CD14-positive monocyte (primary cell): ENCODE data around the gene MYO1A. TPM values are rescaled to one million over a fixed set of nuclear protein-coding genes. Genes with fewer than 3 reads are reported as not detected.

Experiments
- DNase-seq, 3 donors: peaks; one replicate each; pipeline ENCODE4 v3.0.0-alpha.2; 2011 to 2022
- H2AFZ ChIP-seq: 2 replicates; pipeline ENCODE4 v1.6.0; 2012; ENCODE audit warnings: mild to moderate bottlenecking, low read depth, low read length, inconsistent platforms; ENCODE audit not compliant: insufficient read depth, poor library complexity, severe bottlenecking
- H3K27ac ChIP-seq, 2 donors: 1 replicate in 1 of 2; 2 replicates in 1 of 2; pipeline ENCODE4 v1.5.1; 2012 to 2013; ENCODE audit warnings: low read length in 2 of 2, control low read depth in 1 of 2, inconsistent platforms in 1 of 2, low read depth in 1 of 2, mild to moderate bottlenecking in 1 of 2
- H3K27me3 ChIP-seq, 2 donors: one replicate each; pipeline versions ENCODE4 v1.6.0 to v1.6.1; 2011 to 2013; ENCODE audit warnings: low read length in 2 of 2; ENCODE audit not compliant: control insufficient read depth in 2 of 2, insufficient read depth in 2 of 2
- H3K36me3 ChIP-seq, 2 donors: replicated peaks in 1 of 2; 1 replicate in 1 of 2; 2 replicates in 1 of 2; pipeline versions ENCODE4 v1.5.1 to v1.6.1; 2012 to 2013; ENCODE audit warnings: low read length in 2 of 2, control low read depth in 1 of 2, inconsistent platforms in 1 of 2, mild to moderate bottlenecking in 1 of 2; ENCODE audit not compliant: insufficient read depth in 2 of 2, control insufficient read depth in 1 of 2
- H3K4me1 ChIP-seq, 2 donors: 1 replicate in 1 of 2; 2 replicates in 1 of 2; pipeline versions ENCODE4 v1.5.1 to v1.6.1; 2012 to 2013; ENCODE audit warnings: low read length in 2 of 2, control low read depth in 1 of 2, inconsistent platforms in 1 of 2, mild to moderate bottlenecking in 1 of 2, moderate library complexity in 1 of 2; ENCODE audit not compliant: insufficient read depth in 2 of 2, control insufficient read depth in 1 of 2
- H3K4me2 ChIP-seq: replicated peaks from 2 replicates; pipeline ENCODE3; 2012; ENCODE audit warnings: low read length, moderate library complexity, mild to moderate bottlenecking; ENCODE audit not compliant: poor library complexity, severe bottlenecking; ENCODE audit errors: extremely low read depth
- H3K4me3 ChIP-seq, 3 experiments: fragments of 200-600 bp in 1 of 3; sonication (generic) in 1 of 3; replicated peaks in 1 of 3; 1 replicate in 2 of 3; 2 replicates in 1 of 3; pipeline ENCODE4 v1.5.1; 2011 to 2013; ENCODE audit warnings: low read length in 3 of 3, mild to moderate bottlenecking in 3 of 3, control low read depth in 2 of 3, low read depth in 2 of 3, inconsistent platforms in 1 of 3, moderate library complexity in 1 of 3
- H3K79me2 ChIP-seq: 2 replicates; pipeline ENCODE4 v1.6.0; 2012; ENCODE audit warnings: mild to moderate bottlenecking, control low read depth, inconsistent platforms, low read length, moderate library complexity; ENCODE audit not compliant: insufficient read depth
- H3K9ac ChIP-seq: 2 replicates; pipeline ENCODE4 v1.6.0; 2017; ENCODE audit warnings: low read length, mild to moderate bottlenecking; ENCODE audit not compliant: insufficient read depth, poor library complexity, severe bottlenecking
- H3K9me3 ChIP-seq, 2 donors: replicated peaks in 1 of 2; 1 replicate in 1 of 2; 2 replicates in 1 of 2; pipeline versions ENCODE4 v1.5.1 to v1.6.1; 2012 to 2013; ENCODE audit warnings: low read length in 2 of 2, control low read depth in 1 of 2; ENCODE audit not compliant: control insufficient read depth in 1 of 2, insufficient read depth in 1 of 2
- H4K20me1 ChIP-seq: 2 replicates; pipeline ENCODE4 v1.6.0; 2012; ENCODE audit warnings: mild to moderate bottlenecking, low read length, control low read depth, moderate library complexity; ENCODE audit not compliant: insufficient read depth
- H3K27ac Mint-ChIP-seq, 7 donors: one replicate each; pipeline ENCODE4 v1.8.0; 2020; ENCODE audit warnings: mild to moderate bottlenecking in 7 of 7, mixed read lengths in 7 of 7, moderate library complexity in 6 of 7, inconsistent platforms in 2 of 7
- H3K27me3 Mint-ChIP-seq, 3 donors: one replicate each; pipeline ENCODE4 v1.8.0; 2021 to 2022; ENCODE audit warnings: low read depth in 3 of 3, mild to moderate bottlenecking in 3 of 3, mixed read lengths in 3 of 3, moderate library complexity in 3 of 3, inconsistent platforms in 1 of 3
- H3K36me3 Mint-ChIP-seq, 2 donors: one replicate each; pipeline ENCODE4 v1.8.0; 2020; ENCODE audit warnings: mixed read lengths in 2 of 2, inconsistent platforms in 1 of 2, mild to moderate bottlenecking in 1 of 2
- H3K4me1 Mint-ChIP-seq: one replicate; pipeline ENCODE4 v1.8.0; 2020; ENCODE audit warnings: mild to moderate bottlenecking, mixed read lengths
- H3K4me3 Mint-ChIP-seq, 2 donors: one replicate each; pipeline ENCODE4 v1.8.0; 2020; ENCODE audit warnings: mild to moderate bottlenecking in 2 of 2, mixed read lengths in 2 of 2, moderate library complexity in 1 of 2
- H3K9me3 Mint-ChIP-seq, 7 donors: one replicate each; pipeline ENCODE4 v1.8.0; 2020 to 2022; ENCODE audit warnings: mixed read lengths in 7 of 7, mild to moderate bottlenecking in 6 of 7, moderate library complexity in 6 of 7, inconsistent platforms in 2 of 7
- CTCF ChIP-seq: fragments of 200-600 bp; IDR thresholded peaks from one replicate; pipeline ENCODE4 v1.8.0; 2022; ENCODE audit warnings: antibody characterized with exemption, mild to moderate bottlenecking
- WGBS: methylation state at CpG from one replicate; pipeline ENCODE4 v1.1.5; 2013; ENCODE audit warnings: missing lambda C conversion rate; ENCODE audit not compliant: insufficient coverage; 5-methylcytosine and 5-hydroxymethylcytosine counted together
- intact Hi-C, 2 donors: fragments of 100-400 bp; cut with micrococcal nuclease; formaldehyde crosslinking; loops; one replicate each; pipeline versions ENCODE4 v1.15.0 to v1.15.1; 2023
- polyA plus RNA-seq, 3 donors: library from polyadenylated mRNA; depleted of rRNA in 1 of 3; unstranded in 2 of 3; stranded (reverse) in 1 of 3; fragments of 300-500 nt in 2 of 3; fragments of >200 nt in 1 of 3; fragmentation: Illumina TruSeq in 2 of 3; gene quantifications; 1 replicate in 2 of 3; 2 replicates in 1 of 3; pipeline ENCODE4 v1.2.3, GENCODE V29; 2012 to 2021

Gene MYO1A
- polyA plus RNA-seq, 3 donors, result 0.22 to 1.7 (median 1.3) TPM

- H3K79me2 ChIP-seq, result peaks cover 19% of the 10 kb centered on the region
Measured at GRCh38 chr12:57004651-57005050, 45.3 kb downstream of the MYO1A start.

GRCh38 chr12:57003395-57003794 lies 46.5 kb downstream of the MYO1A start:
- intact Hi-C loops, result loop anchor here (5.0 kb wide), 1 partner anchor 246 kb away; no protein-coding TSS in a partner anchor
- peaks cover 0 to 1% (median 0%) of the 10 kb centered on the region in 3 donors for H3K27me3 Mint-ChIP-seq
- no peak overlapping the region for H3K4me3 Mint-ChIP-seq
- TF ChIP-seq CTCF, result no peak
- Histone ChIP-seq H2AFZ (no peak overlapping the region), H4K20me1 (peaks cover 15% of the 10 kb centered on the region), H3K36me3 (peaks cover 38 to 54% of the 10 kb centered on the region in 2 donors), H3K4me1 (peaks cover 13 to 21% of the 10 kb centered on the region in 2 donors), H3K9me3 (no peaks in the 10 kb centered on the region), H3K27me3 (no peaks in the 10 kb centered on the region), H3K9ac (no peak overlapping the region), H3K4me2 (no peak overlapping the region), H3K79me2 (peaks cover 19% of the 10 kb centered on the region), H3K27ac (no peak overlapping the region), H3K4me3 (no peak overlapping the region)
- DNase-seq, result no peak
- H3K9me3 Mint-ChIP-seq, result no peaks in the 10 kb centered on the region
- WGBS, result 97% methylated on average over 12 of the region's 13 CpGs
- H3K4me1 Mint-ChIP-seq, result peaks cover 27% of the 10 kb centered on the region
- H3K36me3 Mint-ChIP-seq, result peaks cover 48 to 59% of the 10 kb centered on the region in 2 donors
- H3K27ac Mint-ChIP-seq, result no peak overlapping the region

More at GRCh38 chr12:57004651-57005050, 45.3 kb downstream of the MYO1A start:
- no CpG with 5 or more reads among the region's 6 CpGs for whole genome bisulfite sequencing
- H3K27me3 Mint-ChIP-seq, result peaks cover 0 to 1% (median 0%) of the 10 kb centered on the region in 3 donors
- H3K9me3 Mint-ChIP-seq, result no peaks in the 10 kb centered on the region
- no peak for TF ChIP-seq CTCF
- Histone ChIP-seq H3K9me3 (no peaks in the 10 kb centered on the region), H3K27me3 (no peaks in the 10 kb centered on the region), H3K27ac (no peak overlapping the region), H3K4me2 (peak overlapping the region; percentile 94), H3K9ac (no peak overlapping the region), H3K4me3 (no peak overlapping the region), H2AFZ (no peak overlapping the region), H4K20me1 (peaks cover 15% of the 10 kb centered on the region), H3K36me3 (peaks cover 38 to 46% of the 10 kb centered on the region in 2 donors), H3K4me1 (peaks cover 13 to 21% of the 10 kb centered on the region in 2 donors)
- intact Hi-C loops, result loop anchor here (5.0 kb wide), 2 partner anchors 58 to 247 kb away; no protein-coding TSS in a partner anchor
- no peak overlapping the region for H3K4me3 Mint-ChIP-seq
- no peak for DNase-seq
- H3K36me3 Mint-ChIP-seq, result peaks cover 46 to 50% of the 10 kb centered on the region in 2 donors
- no peak overlapping the region for H3K27ac Mint-ChIP-seq
- peaks cover 23% of the 10 kb centered on the region for H3K4me1 Mint-ChIP-seq
